HepG2 (cell line): ENCODE results near the gene LIN7A. TPM values are rescaled to one million over a fixed set of nuclear protein-coding genes. Genes with fewer than 3 reads are reported as not detected.

Source experiments
- ATAC-seq: fragments of 200-7000 bp; cut with Tn5 transposase; 3 replicates; pipeline ENCODE4 v1.9.1; 2020; ENCODE audit warnings: mild to moderate bottlenecking, moderate library complexity
- BruUV-seq: library from RNA; stranded (reverse); fragments of 400-500 nt; replicated peaks from 2 replicates; lab custom pipeline; 2021; lab: Mats Ljungman, UMichigan
- CTCF ChIA-PET: fragments of 300-600 bp; formaldehyde crosslinking; extraction: SDS; loops from one replicate; lab custom pipeline; 2021; ENCODE audit warnings: low total read pairs, inconsistent platforms, low intra/inter-chr PET ratio; lab: Yijun Ruan, JAX
- POLR2A ChIA-PET: fragments of 350-600 bp; sonication (Branson Sonifier 250); formaldehyde crosslinking; loops from one replicate; lab custom pipeline; 2020; ENCODE audit warnings: antibody characterized with exemption, inconsistent platforms; lab: Yijun Ruan, JAX
- DNase-seq: peaks from one replicate; pipeline ENCODE4 v3.0.0-alpha.2; 2015; ENCODE audit warnings: low spot score
- FAIRE-seq: peaks from 3 replicates; lab custom pipeline; 2011; peaks lifted over from hg19 to GRCh38; lab: Jason Lieb, UNC
- H2AFZ ChIP-seq: one replicate; pipeline ENCODE4 v1.6.1; 2011; ENCODE audit warnings: low read length, inconsistent platforms
- H3K27ac ChIP-seq: fragments of 300-600 bp; 3 replicates; pipeline ENCODE4 v1.8.0; 2011; ENCODE audit warnings: mixed run types, mild to moderate bottlenecking, mixed read lengths, low read length, inconsistent platforms; ENCODE audit not compliant: insufficient read depth; ENCODE audit errors: extremely low read length
- H3K27me3 ChIP-seq, 2 experiments: fragments of 200-600 bp in 1 of 2; 2 replicates in 1 of 2; 3 replicates in 1 of 2; pipeline versions ENCODE4 v1.6.0 to v1.8.0; 2011; ENCODE audit warnings: low read length in 2 of 2, mild to moderate bottlenecking in 2 of 2, moderate library complexity in 2 of 2, inconsistent platforms in 1 of 2; ENCODE audit not compliant: insufficient read depth in 2 of 2, control insufficient read depth in 1 of 2
- H3K36me3 ChIP-seq, 2 experiments: fragments of 200-600 bp in 1 of 2; replicated peaks in 1 of 2; 2 replicates in 1 of 2; 3 replicates in 1 of 2; pipeline versions ENCODE4 v1.5.1 to v1.8.0; 2011; ENCODE audit warnings: low read length in 2 of 2, inconsistent platforms in 1 of 2; ENCODE audit not compliant: insufficient read depth in 2 of 2, control insufficient read depth in 1 of 2
- H3K4me1 ChIP-seq: 2 replicates; pipeline ENCODE4 v1.5.1; 2012; ENCODE audit warnings: low read length, inconsistent platforms; ENCODE audit not compliant: insufficient read depth
- H3K4me2 ChIP-seq: 2 replicates; pipeline ENCODE4 v1.6.0; 2011; ENCODE audit warnings: low read depth, low read length, inconsistent platforms
- H3K4me3 ChIP-seq, 3 experiments: fragments of 200-600 bp in 1 of 3; sonication (generic), shearing (Covaris generic) in 1 of 3; replicated peaks in 1 of 3; 2 replicates each; pipeline ENCODE4 v1.5.1; 2011 to 2016; ENCODE audit warnings: low read length in 3 of 3, inconsistent platforms in 2 of 3, low read depth in 2 of 3, mild to moderate bottlenecking in 2 of 3, control low read depth in 1 of 3, mixed read lengths in 1 of 3; ENCODE audit not compliant: insufficient read depth in 1 of 3
- H3K79me2 ChIP-seq: one replicate; pipeline ENCODE4 v1.6.1; 2011; ENCODE audit warnings: low read length, inconsistent platforms; ENCODE audit not compliant: insufficient read depth
- H3K9ac ChIP-seq: 2 replicates; pipeline ENCODE4 v1.6.0; 2011; ENCODE audit warnings: mild to moderate bottlenecking, low read depth, low read length, inconsistent platforms; ENCODE audit not compliant: insufficient read depth
- H3K9me3 ChIP-seq: 2 replicates; pipeline ENCODE4 v1.5.1; 2012; ENCODE audit warnings: mild to moderate bottlenecking, low read length
- H4K20me1 ChIP-seq: 2 replicates; pipeline ENCODE4 v1.6.0; 2011; ENCODE audit warnings: inconsistent platforms, mild to moderate bottlenecking, low read length, moderate library complexity; ENCODE audit not compliant: insufficient read depth
- ATF4 ChIP-seq, 2 experiments: fragments of 450-650 bp in 1 of 2; sonication (generic) in 1 of 2; formaldehyde crosslinking; IDR thresholded peaks; 2 replicates each; pipeline versions ENCODE4 v1.5.0 to v1.8.0; 2020 to 2022; ENCODE audit warnings: mild to moderate bottlenecking in 1 of 2, missing genetic modification reagents in 1 of 2
- BCL6 ChIP-seq: IDR thresholded peaks from 2 replicates; pipeline ENCODE4 v1.6.1; 2016; ENCODE audit warnings: missing genetic modification reagents, missing compliant biosample characterization
- CEBPB ChIP-seq: IDR thresholded peaks from 2 replicates; pipeline ENCODE4 v1.6.1; 2011; ENCODE audit warnings: low read depth, low read length, improper control_type of control experiment, borderline replicate concordance
- ESRRA ChIP-seq: sonication (generic); formaldehyde crosslinking; IDR thresholded peaks from 2 replicates; pipeline ENCODE4 v1.5.1; 2020; ENCODE audit warnings: mild to moderate bottlenecking, low read depth, missing genetic modification reagents
- FOXK2 ChIP-seq: fragments of 450-650 bp; IDR thresholded peaks from 2 replicates; pipeline ENCODE4 v1.6.1; 2016
- MAFK ChIP-seq, 2 experiments: IDR thresholded peaks in 1 of 2; conservative IDR thresholded peaks in 1 of 2; 2 replicates each; pipeline ENCODE4 v1.6.1; 2011; ENCODE audit warnings: improper control_type of control experiment in 2 of 2, low read length in 2 of 2
- MEIS1 ChIP-seq: sonication (generic); formaldehyde crosslinking; IDR thresholded peaks from 2 replicates; pipeline ENCODE4 v1.9.0; 2021; ENCODE audit warnings: mild to moderate bottlenecking, missing genetic modification reagents, moderate library complexity, borderline replicate concordance
- NCOA1 ChIP-seq: sonication (generic); formaldehyde crosslinking; IDR thresholded peaks from 2 replicates; pipeline ENCODE4 v1.9.0; 2021; ENCODE audit warnings: missing genetic modification reagents
- RARG ChIP-seq: sonication (generic); formaldehyde crosslinking; IDR thresholded peaks from 2 replicates; pipeline ENCODE4 v1.4.0; 2020; ENCODE audit warnings: low read depth, mild to moderate bottlenecking, missing genetic modification reagents
- SIX1 ChIP-seq: sonication (generic); formaldehyde crosslinking; IDR thresholded peaks from 2 replicates; pipeline ENCODE4 v1.4.0; 2020; ENCODE audit warnings: missing genetic modification reagents, borderline replicate concordance
- SRSF1 ChIP-seq: fragments of 200-400 bp; formaldehyde crosslinking; optimal IDR thresholded peaks from 2 replicates; pipeline ENCODE3; 2017; ENCODE audit warnings: mild to moderate bottlenecking, low read depth, low read length, moderate library complexity
- STAG1 ChIP-seq: sonication (generic); formaldehyde crosslinking; IDR thresholded peaks from 2 replicates; pipeline ENCODE4 v1.4.0; 2020; ENCODE audit warnings: missing genetic modification reagents
- ZEB1 ChIP-seq: IDR thresholded peaks from 2 replicates; pipeline ENCODE4 v1.6.1; 2012; ENCODE audit warnings: mild to moderate bottlenecking, low read depth, inconsistent platforms; ENCODE audit not compliant: insufficient replicate concordance
- ZFP82 ChIP-seq: sonication (generic); formaldehyde crosslinking; IDR thresholded peaks from 2 replicates; pipeline ENCODE4 v1.5.1; 2020; ENCODE audit warnings: mild to moderate bottlenecking, missing genetic modification reagents, borderline replicate concordance
- ZNF615 ChIP-seq: sonication (generic); formaldehyde crosslinking; IDR thresholded peaks from 2 replicates; pipeline ENCODE4 v1.5.0; 2020; ENCODE audit warnings: mild to moderate bottlenecking, missing genetic modification reagents, borderline replicate concordance
- ZNF761 ChIP-seq: sonication (generic); formaldehyde crosslinking; conservative IDR thresholded peaks from 2 replicates; pipeline ENCODE4 v1.4.0; 2020; ENCODE audit warnings: mild to moderate bottlenecking, missing genetic modification reagents
- WGBS: methylation state at CpG from one replicate; pipeline ENCODE4 v1.1.6; 2017; ENCODE audit warnings: low lambda C conversion rate; 5-methylcytosine and 5-hydroxymethylcytosine counted together
- in situ Hi-C: cut with HindIII; loops from 2 replicates; pipeline ENCODE4 v1.10.0; 2017; ENCODE audit warnings: low pct_unique_long_range_greater_than_20kb; ENCODE audit not compliant: extremely low pct_ligation_motif_present
- intact Hi-C: fragments of 100-400 bp; cut with micrococcal nuclease; formaldehyde crosslinking; loops from one replicate; pipeline ENCODE4 v1.10.0; 2022; ENCODE audit not compliant: unreplicated experiment
- polyA plus RNA-seq, 8 experiments: library from polyadenylated mRNA; depleted of rRNA in 3 of 8; stranded (reverse) in 7 of 8; unstranded in 1 of 8; fragments of >200 nt; fragmentation: Illumina TruSeq in 4 of 8; extraction: Trizol in 4 of 8; gene quantifications; 2 replicates each; pipeline versions ENCODE4 v1.2.1 to v1.2.3, GENCODE V29; 2011 to 2016; ENCODE audit warnings: low read depth in 4 of 8, missing spikeins in 1 of 8, mixed read lengths in 1 of 8; ENCODE audit not compliant: insufficient read depth in 1 of 8
- total RNA-seq, 5 experiments: library from RNA; depleted of rRNA; stranded (reverse); fragments of >200 nt; fragmentation: Illumina TruSeq; extraction: Trizol; gene quantifications; 2 replicates each; pipeline ENCODE4 v1.2.3, GENCODE V29; 2016; ENCODE audit warnings: low read depth in 1 of 5

Gene LIN7A
- total and polyA plus RNA-seq, 2 of the 13 experiments (the other 11 are each of a cell fraction or from before 2014, with no cell fraction given): 18.5 to 19.2 TPM

- no peak for TF ChIP-seq CEBPB
- TF ChIP-seq STAG1 (CRISPR knock-in tag): no peak
- no peak for TF ChIP-seq SRSF1
- TF ChIP-seq NCOA1 (CRISPR knock-in tag): no peak; the same call in 1 of the 2 replicates
- 0 out of 2 replicates have a peak, but pooled peaks have one; percentile 64 for TF ChIP-seq ZNF615
- no peak for TF ChIP-seq ESRRA (CRISPR knock-in tag)
- TF ChIP-seq SIX1 (CRISPR knock-in tag): no peak
- peak; percentile 18; the same call in 1 of the 2 replicates for TF ChIP-seq ZNF761
- TF ChIP-seq FOXK2: no peak
- TF ChIP-seq MEIS1: peak; percentile 8; the same call in 1 of the 2 replicates
- no peak for TF ChIP-seq BCL6 (CRISPR knock-in tag)
- TF ChIP-seq ZFP82 (CRISPR knock-in tag): no peak
- peak; percentile 30 for TF ChIP-seq ZEB1
- TF ChIP-seq MAFK (conservative IDR thresholded peaks at IDR 0.05 in 1 of 2, IDR thresholded peaks at IDR 0.05 in 1 of 2; ENCODE audit: low read length in 2 of 2): no peak
- TF ChIP-seq RARG (CRISPR knock-in tag): no peak
Measured at GRCh38 chr12:80936353-80936641, 1.4 kb downstream of the LIN7A start (continued).

GRCh38 chr12:80935111-80935510 lies 2.6 kb downstream of the LIN7A start:
- DNase-seq (no peak), FAIRE-seq (no peak), ATAC-seq (no peak)
- Histone ChIP-seq H3K27ac (no peak overlapping the region), H3K36me3 (no peaks in the 10 kb centered on the region), H3K27me3 (no peaks in the 10 kb centered on the region; a peak in 2 of 5 replicates), H3K79me2 (peaks cover 79% of the 10 kb centered on the region), H2AFZ (no peak overlapping the region), H4K20me1 (no peaks in the 10 kb centered on the region), H3K4me3 (peak overlapping the region in 2 of 3 experiments; percentile 83 to 95; a peak in 2 of 6 replicates), H3K4me2 (peak overlapping the region; percentile 77), H3K9me3 (no peaks in the 10 kb centered on the region), H3K4me1 (peaks cover 75% of the 10 kb centered on the region), H3K9ac (peak overlapping the region; percentile 96; the same call in 1 of the 2 replicates)
- in situ Hi-C loops: loop anchor here (10.0 kb wide), 1 partner anchor 140 kb away; the partner anchor contains the start of gene ACSS3
- 83% methylated on average over 2 of the region's 2 CpGs for WGBS
- ChIA-PET CTCF (no interaction called here), POLR2A (interaction anchor here (1.5 to 4.0 kb wide), 2 partner anchors 10 to 144 kb away, joined by 6 to 58 read pairs; no protein-coding TSS in a partner anchor)
- intact Hi-C loops: loop anchor here (5.0 kb wide), 3 partner anchors 98 to 192 kb away; no protein-coding TSS in a partner anchor
- no TSS peak for BruUV-seq
- TF ChIP-seq ATF4 (CRISPR knock-in tag; IDR thresholded peaks at IDR 0.05): no peak
